Measurements from ENCODE around the gene NSD1. TPM values are rescaled to one million over a fixed set of nuclear protein-coding genes. Genes with fewer than 3 reads are reported as not detected.

NSD1 gene
- total and polyA plus RNA-seq, 10 of the 15 experiments (the other 5 are each of a cell fraction or from before 2014, with no cell fraction given) = 7.0 to 57.9 (median 30.4) TPM

GRCh38 chr5:177336603-177337494 is 203.3 kb downstream of the NSD1 start:
- Histone ChIP-seq H4K20me1 (ENCODE audit: control insufficient read depth, insufficient read depth) (no peaks in the 10 kb centered on the region), H3K79me2 (ENCODE audit: control insufficient read depth, insufficient read depth, low read length) (peaks cover 11% of the 10 kb centered on the region), H2AFZ (ENCODE audit: control insufficient read depth, low read depth, low read length) (no peak overlapping the region), H3K27me3 (replicated peaks in 1 of 2; ENCODE audit: control insufficient read depth in 2 of 2, insufficient read depth in 2 of 2, low read length in 1 of 2) (no peaks in the 10 kb centered on the region), H3K36me3 (ENCODE audit: control insufficient read depth in 2 of 2, insufficient read depth in 2 of 2, low read length in 1 of 2) (peaks cover 21 to 65% of the 10 kb centered on the region in 2 experiments), H3K4me3 (no peak overlapping the region), H3K27ac (ENCODE audit: control insufficient read depth, insufficient read depth) (no peak overlapping the region), H3K4me1 (ENCODE audit: control insufficient read depth, insufficient read depth, low read length) (no peaks in the 10 kb centered on the region), H3K4me2 (ENCODE audit: control insufficient read depth, insufficient read depth) (no peak overlapping the region), H3K9ac (ENCODE audit: control insufficient read depth, insufficient read depth, low read length) (no peak overlapping the region), H3K9me3 (replicated peaks; ENCODE audit: control insufficient read depth, insufficient read depth, low read length) (no peaks in the 10 kb centered on the region; the same call in 1 of the 3 replicates)
- ChIA-PET SMC1A (ENCODE audit: uncharacterized antibody, unreplicated experiment) (interaction anchor here (1.6 kb wide), 1 partner anchor 11 kb away, joined by 4 read pairs; no protein-coding TSS in a partner anchor), POLR2A (no interaction called here), RAD21 (ENCODE audit: unreplicated experiment) (interaction anchor here (1.1 kb wide), 1 partner anchor 53 kb away, joined by 3 read pairs; no protein-coding TSS in a partner anchor), CTCF (interaction anchor here (0.9 kb wide), 1 partner anchor 19 kb away, joined by 3 read pairs; no protein-coding TSS in a partner anchor)
- FAIRE-seq = no peak
- no peak for DNase-seq (ENCODE audit: low read depth, low spot score)
- TF ChIP-seq POLR2A (IDR thresholded peaks at IDR 0.05; ENCODE audit: low read depth, low read length) = peak; percentile 40; the same call in 1 of the 2 replicates
- no peak for TF ChIP-seq STAT3 (IDR thresholded peaks at IDR 0.05; ENCODE audit: low read depth, low read length)
- WGBS (ENCODE audit: insufficient coverage, insufficient replicate concordance, low lambda C conversion rate, missing lambda C conversion rate) = 98% methylated on average over 35 of the region's 36 CpGs
- intact Hi-C loops (cut with micrococcal nuclease; ENCODE audit: unreplicated experiment) (no loop called here), in situ Hi-C loops (cut with MboI) (no loop called here)
- no peak for ATAC-seq
- no TSS peak for BruUV-seq (replicated peaks)

DNA sequence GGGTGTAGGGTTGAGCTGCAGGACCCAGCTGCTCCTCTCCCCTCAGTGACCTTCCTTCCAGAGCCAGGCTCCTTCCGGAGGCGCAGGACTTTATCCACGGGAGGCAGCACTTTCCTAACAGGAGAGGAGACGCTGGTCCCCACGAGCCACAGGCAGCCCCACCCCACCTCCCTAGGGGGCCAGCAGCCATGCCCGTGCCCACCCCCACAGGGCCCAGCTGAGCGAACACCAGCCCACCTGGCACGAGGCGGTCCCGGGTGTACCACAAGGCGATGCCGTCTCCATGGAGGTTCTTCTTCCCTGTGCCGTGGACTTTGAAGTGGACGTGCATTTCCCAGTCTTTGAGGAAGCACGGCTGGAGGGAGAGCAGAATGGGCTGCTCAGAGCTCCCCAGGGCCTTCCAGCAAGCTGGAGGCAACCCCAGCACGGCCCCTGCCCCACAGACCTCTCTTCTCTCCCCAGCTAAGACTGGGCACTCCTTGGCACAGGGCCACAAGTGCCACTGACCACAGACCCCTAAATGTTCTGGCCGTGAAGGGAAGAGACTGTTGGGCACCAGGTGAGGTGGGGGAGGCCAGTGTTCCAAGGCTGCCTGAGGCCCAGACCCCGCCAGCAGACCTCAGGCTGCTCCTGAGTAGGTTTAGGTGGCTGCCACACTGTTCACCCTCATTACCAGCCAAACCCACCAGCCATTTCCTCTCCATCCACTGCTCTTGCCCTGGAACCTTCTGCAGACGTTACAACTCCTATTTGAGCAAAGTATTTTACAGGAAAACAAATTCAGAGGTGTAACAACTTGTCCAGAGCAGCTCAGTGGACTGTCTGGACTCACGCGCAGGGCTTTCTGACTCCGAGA is 204.9 kb downstream of the NSD1 start:
- ATAC-seq (no peak), DNase-seq (ENCODE audit: low read depth, low spot score) (no peak), FAIRE-seq (no peak)
- in situ Hi-C loops (cut with MboI) = no loop called here
- ChIA-PET POLR2A (no interaction called here), CTCF (interaction anchor here (1.0 kb wide), 1 partner anchor 31 kb away, joined by 3 read pairs; no protein-coding TSS in a partner anchor), SMC1A (ENCODE audit: uncharacterized antibody, unreplicated experiment) (no interaction called here), RAD21 (ENCODE audit: unreplicated experiment) (no interaction called here)
- H3K4me1 ChIP-seq (ENCODE audit: control insufficient read depth, insufficient read depth, low read length) = no peaks in the 10 kb centered on the region
- H3K9me3 ChIP-seq (replicated peaks; ENCODE audit: control insufficient read depth, insufficient read depth, low read length) = no peaks in the 10 kb centered on the region; the same call in 1 of the 3 replicates
- H2AFZ ChIP-seq (ENCODE audit: control insufficient read depth, low read depth, low read length) = no peak overlapping the region
- H4K20me1 ChIP-seq (ENCODE audit: control insufficient read depth, insufficient read depth) = no peaks in the 10 kb centered on the region
- intact Hi-C loops (cut with micrococcal nuclease; ENCODE audit: unreplicated experiment) = no loop called here
- H3K9ac ChIP-seq (ENCODE audit: control insufficient read depth, insufficient read depth, low read length) = no peak overlapping the region
- no TSS peak for BruUV-seq (replicated peaks)
- H3K27ac ChIP-seq (ENCODE audit: control insufficient read depth, insufficient read depth) = no peak overlapping the region
- 84% methylated on average over 22 of the region's 22 CpGs for WGBS (ENCODE audit: insufficient coverage, insufficient replicate concordance, low lambda C conversion rate, missing lambda C conversion rate)
- H3K79me2 ChIP-seq (ENCODE audit: control insufficient read depth, insufficient read depth, low read length) = peaks cover 15% of the 10 kb centered on the region
- no peak overlapping the region for H3K4me2 ChIP-seq (ENCODE audit: control insufficient read depth, insufficient read depth)
- peaks cover 19 to 52% of the 10 kb centered on the region in 2 experiments for H3K36me3 ChIP-seq (ENCODE audit: control insufficient read depth in 2 of 2, insufficient read depth in 2 of 2, low read length in 1 of 2)
- H3K27me3 ChIP-seq (replicated peaks in 1 of 2; ENCODE audit: control insufficient read depth in 2 of 2, insufficient read depth in 2 of 2, low read length in 1 of 2) = no peaks in the 10 kb centered on the region
- H3K4me3 ChIP-seq = no peak overlapping the region
- no peak for TF ChIP-seq TBL1XR1 (IDR thresholded peaks at IDR 0.05; ENCODE audit: low read depth, low read length)
- no peak for TF ChIP-seq MXI1 (IDR thresholded peaks at IDR 0.05; ENCODE audit: low read depth, low read length)
- TF ChIP-seq ZNF24 (IDR thresholded peaks at IDR 0.05) = no peak
- no peak for TF ChIP-seq EZH2 (IDR thresholded peaks at IDR 0.05; ENCODE audit: borderline replicate concordance, control insufficient read depth, low read depth, low read length)
- no peak for TF ChIP-seq EED (IDR thresholded peaks at IDR 0.05; ENCODE audit: low read depth)
- TF ChIP-seq PML (IDR thresholded peaks at IDR 0.05; ENCODE audit: low read length) = no peak
- TF ChIP-seq PKNOX1 (IDR thresholded peaks at IDR 0.05) = no peak
- no peak for TF ChIP-seq MEF2A (IDR thresholded peaks at IDR 0.05; ENCODE audit: insufficient read depth, low read depth, low read length)
- TF ChIP-seq, protein P1, sequence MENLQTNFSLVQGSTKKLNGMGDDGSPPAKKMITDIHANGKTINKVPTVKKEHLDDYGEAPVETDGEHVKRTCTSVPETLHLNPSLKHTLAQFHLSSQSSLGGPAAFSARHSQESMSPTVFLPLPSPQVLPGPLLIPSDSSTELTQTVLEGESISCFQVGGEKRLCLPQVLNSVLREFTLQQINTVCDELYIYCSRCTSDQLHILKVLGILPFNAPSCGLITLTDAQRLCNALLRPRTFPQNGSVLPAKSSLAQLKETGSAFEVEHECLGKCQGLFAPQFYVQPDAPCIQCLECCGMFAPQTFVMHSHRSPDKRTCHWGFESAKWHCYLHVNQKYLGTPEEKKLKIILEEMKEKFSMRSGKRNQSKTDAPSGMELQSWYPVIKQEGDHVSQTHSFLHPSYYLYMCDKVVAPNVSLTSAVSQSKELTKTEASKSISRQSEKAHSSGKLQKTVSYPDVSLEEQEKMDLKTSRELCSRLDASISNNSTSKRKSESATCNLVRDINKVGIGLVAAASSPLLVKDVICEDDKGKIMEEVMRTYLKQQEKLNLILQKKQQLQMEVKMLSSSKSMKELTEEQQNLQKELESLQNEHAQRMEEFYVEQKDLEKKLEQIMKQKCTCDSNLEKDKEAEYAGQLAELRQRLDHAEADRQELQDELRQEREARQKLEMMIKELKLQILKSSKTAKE (IDR thresholded peaks at IDR 0.05; ENCODE audit: low read depth, poor library complexity, severe bottlenecking) = no peak
- no peak for TF ChIP-seq SREBF1 (IDR thresholded peaks at IDR 0.05; ENCODE audit: low read length)
